HPDE6-E6E7 (cell line): ENCODE results near the gene DDX5.

Experiments used
- DNase-seq: peaks from one replicate; pipeline ENCODE4 v3.0.0; 2011; ENCODE audit warnings: missing footprints; ENCODE audit errors: extremely low spot score

DDX5 gene

GRCh38 chr17:64506201-64506575 lies at the start of gene DDX5:
TSS of gene DDX5 (minus strand) at chr17:64506289. CDS start at chr17:64506119, 170 bp downstream.
- DNase-seq: peak; percentile 96

- no peak for DNase-seq
These were observed 49.2 kb upstream of the DDX5 start for GRCh38 chr17:64555281-64555680.

GRCh38 chr17:64554028-64554637 lies 48.0 kb upstream of the DDX5 start:
- no peak for DNase-seq

- DNase-seq: no peak
These were observed 45.4 kb upstream of the DDX5 start for GRCh38 chr17:64551461-64551860.

GRCh38 chr17:64547319-64547718 lies 41.2 kb upstream of the DDX5 start:
- no peak for DNase-seq

- DNase-seq: no peak
These were observed 40.6 kb upstream of the DDX5 start for GRCh38 chr17:64546716-64547115.

- DNase-seq: no peak
These were observed 38.7 kb upstream of the DDX5 start for GRCh38 chr17:64544742-64545141.

- DNase-seq: no peak
These were observed 34.2 kb upstream of the DDX5 start for GRCh38 chr17:64540118-64540776.

- DNase-seq: no peak
These were observed 32.5 kb upstream of the DDX5 start for GRCh38 chr17:64538508-64539130.

GRCh38 chr17:64537488-64537887 lies 31.4 kb upstream of the DDX5 start:
- no peak for DNase-seq

GRCh38 chr17:64536913-64537312 lies 30.8 kb upstream of the DDX5 start:
- no peak for DNase-seq

GRCh38 chr17:64535357-64535756 lies 29.3 kb upstream of the DDX5 start:
- DNase-seq: no peak

GRCh38 chr17:64534187-64534586 lies 28.1 kb upstream of the DDX5 start:
- no peak for DNase-seq

- no peak for DNase-seq
These were observed 27.7 kb upstream of the DDX5 start for GRCh38 chr17:64533784-64534183.

GRCh38 chr17:64532409-64532808 lies 26.3 kb upstream of the DDX5 start:
- no peak for DNase-seq

GRCh38 chr17:64531955-64532371 lies 25.9 kb upstream of the DDX5 start:
- no peak for DNase-seq

GRCh38 chr17:64529221-64529620 lies 23.1 kb upstream of the DDX5 start:
- DNase-seq: no peak

GRCh38 chr17:64527914-64528313 lies 21.8 kb upstream of the DDX5 start:
- no peak for DNase-seq

GRCh38 chr17:64520359-64520758 lies 14.3 kb upstream of the DDX5 start:
- DNase-seq: no peak

GRCh38 chr17:64519601-64520000 lies 13.5 kb upstream of the DDX5 start:
- DNase-seq: no peak

- no peak for DNase-seq
These were observed 9.7 kb upstream of the DDX5 start for GRCh38 chr17:64515829-64516228.

- DNase-seq: no peak
These were observed 9.3 kb upstream of the DDX5 start for GRCh38 chr17:64515419-64515818.

- DNase-seq: no peak
These were observed 3.1 kb upstream of the DDX5 start for GRCh38 chr17:64509179-64509578.
